Caki2 (cell line): Measurements from ENCODE around the gene FMNL2. TPM values are rescaled to one million over a fixed set of nuclear protein-coding genes. Genes with fewer than 3 reads are reported as not detected.

Experiments
- DNase-seq: peaks from one replicate; pipeline ENCODE4 v3.0.0-alpha.2; 2015; ENCODE audit warnings: low read depth
- in situ Hi-C: cut with HindIII; loops from 2 replicates; pipeline ENCODE4 v1.10.0; 2016; ENCODE audit warnings: low sequenced_read_pairs, low pct_unique_long_range_greater_than_20kb, mixed read lengths
- total RNA-seq: library from RNA; depleted of rRNA; stranded (reverse); fragments of >200 nt; shearing (Covaris generic); gene quantifications from 2 replicates; pipeline ENCODE4 v1.2.3, GENCODE V29; 2014; ENCODE audit warnings: low replicate concordance

FMNL2 gene
- total RNA-seq, 1 experiment from 2014 or later = 15.8 TPM

- in situ Hi-C loops = no loop called here
- DNase-seq = no peak
Observed at GRCh38 chr2:152566728-152567069, 231.7 kb downstream of the FMNL2 start.

DNA sequence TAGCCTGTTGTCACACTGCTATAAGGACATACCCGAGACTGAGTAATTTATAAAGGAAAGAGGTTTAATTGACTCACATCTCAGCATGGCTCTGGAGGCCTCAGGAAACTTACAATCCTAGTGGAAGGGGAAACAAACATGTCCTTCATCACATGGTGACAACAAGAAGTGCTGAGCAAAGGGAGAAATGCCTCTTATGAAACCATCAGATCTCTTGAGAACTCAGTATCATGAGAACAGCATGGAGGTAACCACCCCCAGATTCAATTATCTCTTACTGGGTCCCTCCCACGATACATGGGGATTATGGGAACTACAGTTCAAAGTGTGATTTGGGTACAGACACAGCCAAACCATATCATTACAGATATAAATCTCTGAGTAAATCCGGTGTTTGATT lies 233.6 kb downstream of the FMNL2 start:
- no peak for DNase-seq
- in situ Hi-C loops = no loop called here

DNA sequence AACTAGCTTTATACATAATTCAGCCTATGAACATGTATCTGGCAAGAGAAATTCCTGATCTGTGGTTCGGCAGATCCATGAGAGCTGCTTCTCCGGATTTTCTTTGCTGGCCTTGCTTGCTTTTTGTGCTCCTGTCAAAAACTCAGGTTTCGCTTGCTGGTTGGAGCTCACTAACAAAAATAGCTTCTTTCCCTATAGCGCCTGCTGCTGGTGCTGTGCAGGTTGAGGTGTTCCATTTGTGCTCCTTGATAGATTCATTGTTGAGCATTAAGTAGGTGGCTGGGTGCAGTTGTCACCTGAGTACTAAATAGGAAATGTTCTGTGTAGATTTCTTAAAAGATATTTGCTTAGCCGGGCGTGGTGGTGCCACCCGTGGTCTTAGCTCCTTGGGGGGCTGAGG lies 234.2 kb downstream of the FMNL2 start:
- in situ Hi-C loops = no loop called here
- DNase-seq = no peak

DNA sequence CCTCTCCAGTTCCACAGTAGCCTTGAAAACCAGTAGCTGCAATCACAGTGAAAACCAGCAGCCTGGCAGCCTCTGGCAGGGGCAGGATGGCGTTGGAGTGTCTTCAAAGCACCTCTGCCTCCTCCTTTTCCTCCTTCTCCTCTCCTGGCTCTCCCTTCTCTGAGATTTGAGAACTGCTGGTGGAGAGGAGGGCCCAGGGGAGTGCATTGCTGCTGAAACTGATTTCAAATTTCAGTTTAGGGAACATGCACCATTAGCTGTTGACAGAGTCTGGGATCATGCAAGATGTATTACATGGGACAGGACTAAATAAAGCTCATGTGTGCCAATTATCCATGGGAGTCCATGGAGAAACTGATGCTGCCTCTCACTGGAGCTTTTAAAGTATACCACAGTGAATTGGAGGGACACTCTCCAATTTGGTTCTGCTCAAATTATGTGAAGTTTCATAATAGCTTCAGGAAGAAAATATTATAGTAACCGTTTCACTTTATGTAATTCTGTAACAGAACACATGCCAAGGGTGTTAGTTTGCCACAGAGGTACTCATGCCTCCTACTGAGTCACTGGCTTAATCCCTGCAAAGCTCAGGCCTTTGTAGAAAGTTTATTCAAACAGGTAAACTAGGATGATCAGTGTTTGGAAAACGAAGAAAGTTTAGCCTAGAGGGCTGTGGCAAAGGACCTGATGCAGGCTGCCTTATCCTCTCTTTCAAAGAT lies 236.2 kb downstream of the FMNL2 start:
- in situ Hi-C loops = no loop called here
- DNase-seq = no peak

GRCh38 chr2:152572031-152572430 lies 237.1 kb downstream of the FMNL2 start:
- in situ Hi-C loops = no loop called here
- DNase-seq = no peak

- peak; percentile 73 for DNase-seq
- in situ Hi-C loops = no loop called here
Observed at GRCh38 chr2:152573168-152573567, 238.2 kb downstream of the FMNL2 start.

GRCh38 chr2:152577579-152577978 lies 242.6 kb downstream of the FMNL2 start:
- no peak for DNase-seq
- in situ Hi-C loops = no loop called here

- DNase-seq = no peak
- in situ Hi-C loops = no loop called here
Observed at GRCh38 chr2:152578573-152578972, 243.6 kb downstream of the FMNL2 start.

GRCh38 chr2:152580714-152581113 lies 245.7 kb downstream of the FMNL2 start:
- in situ Hi-C loops = no loop called here
- DNase-seq = no peak

DNA sequence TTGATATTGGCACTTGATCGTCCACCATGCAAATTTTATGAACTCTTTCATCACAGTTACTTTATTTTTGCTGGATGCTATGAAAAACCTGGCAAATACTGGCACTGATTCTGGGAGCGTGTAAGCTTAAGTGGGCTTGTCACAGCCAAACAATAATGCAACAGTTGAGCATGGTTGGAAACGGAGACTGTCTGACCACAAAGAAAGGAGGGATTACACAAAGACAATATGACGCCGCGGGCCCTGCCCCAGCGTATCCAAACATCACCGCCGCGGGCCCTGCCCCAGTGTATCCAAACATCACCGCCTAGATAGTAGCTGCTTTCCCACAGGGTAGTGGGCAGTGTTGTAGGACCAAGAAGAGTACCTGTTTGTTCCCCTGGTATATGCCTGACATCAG lies 246.4 kb downstream of the FMNL2 start:
- no peak for DNase-seq
- in situ Hi-C loops = no loop called here

- no peak for DNase-seq
- in situ Hi-C loops = no loop called here
Observed at GRCh38 chr2:152582081-152582480, 247.1 kb downstream of the FMNL2 start.

DNA sequence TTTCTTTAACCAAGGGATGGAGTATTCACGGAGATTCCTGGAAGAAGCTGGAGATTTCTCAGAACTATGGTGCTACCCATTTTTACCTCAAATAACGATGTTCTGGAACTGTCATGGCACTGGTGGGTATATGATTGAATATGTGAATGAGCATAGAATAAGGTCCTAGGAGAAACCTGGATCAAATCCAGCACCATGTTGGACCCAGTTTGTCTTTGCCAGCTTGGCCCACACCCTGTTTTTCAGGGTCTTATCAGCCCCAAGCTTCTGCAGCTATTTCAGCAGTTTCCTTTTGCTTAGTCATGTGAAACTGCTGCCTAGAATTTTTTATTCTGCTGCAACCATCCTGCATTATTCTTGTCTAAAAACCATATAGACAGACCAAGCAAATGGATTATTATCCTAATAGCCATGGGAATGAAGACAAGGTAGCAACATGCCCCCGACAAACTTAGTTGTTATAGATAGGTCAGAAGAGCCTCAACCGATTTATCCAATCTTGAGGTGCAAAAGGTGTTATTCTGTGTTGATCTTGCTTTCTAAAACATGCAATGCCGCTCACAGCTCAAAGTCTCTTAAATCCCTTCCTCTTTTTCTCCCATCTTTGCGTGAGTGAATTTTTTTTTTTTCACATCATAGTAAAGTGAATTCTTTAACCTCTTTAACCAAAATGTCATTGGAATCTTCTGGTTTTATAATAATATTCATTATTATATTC lies 248.7 kb downstream of the FMNL2 start:
- no peak for DNase-seq
- in situ Hi-C loops = no loop called here

DNA sequence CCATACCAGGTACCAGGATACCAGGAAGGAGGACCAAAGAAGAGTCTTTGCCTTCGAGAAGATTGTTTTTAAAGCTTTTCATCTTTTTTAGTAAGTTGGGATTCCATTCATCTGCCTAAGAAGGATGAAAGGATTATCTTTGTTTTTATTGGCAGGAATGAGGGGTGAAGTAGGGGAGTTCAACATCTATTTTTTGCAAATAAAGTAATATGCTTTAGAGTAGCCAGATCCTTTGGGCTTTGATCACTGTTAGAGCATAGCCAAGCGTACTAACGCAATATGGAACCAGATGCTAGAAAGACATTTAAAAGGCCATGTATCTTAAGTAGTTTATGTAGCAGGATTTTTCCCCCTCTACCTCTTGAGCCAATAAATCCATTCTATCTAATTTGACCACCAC lies 249.3 kb downstream of the FMNL2 start:
- in situ Hi-C loops = no loop called here
- no peak for DNase-seq

DNA sequence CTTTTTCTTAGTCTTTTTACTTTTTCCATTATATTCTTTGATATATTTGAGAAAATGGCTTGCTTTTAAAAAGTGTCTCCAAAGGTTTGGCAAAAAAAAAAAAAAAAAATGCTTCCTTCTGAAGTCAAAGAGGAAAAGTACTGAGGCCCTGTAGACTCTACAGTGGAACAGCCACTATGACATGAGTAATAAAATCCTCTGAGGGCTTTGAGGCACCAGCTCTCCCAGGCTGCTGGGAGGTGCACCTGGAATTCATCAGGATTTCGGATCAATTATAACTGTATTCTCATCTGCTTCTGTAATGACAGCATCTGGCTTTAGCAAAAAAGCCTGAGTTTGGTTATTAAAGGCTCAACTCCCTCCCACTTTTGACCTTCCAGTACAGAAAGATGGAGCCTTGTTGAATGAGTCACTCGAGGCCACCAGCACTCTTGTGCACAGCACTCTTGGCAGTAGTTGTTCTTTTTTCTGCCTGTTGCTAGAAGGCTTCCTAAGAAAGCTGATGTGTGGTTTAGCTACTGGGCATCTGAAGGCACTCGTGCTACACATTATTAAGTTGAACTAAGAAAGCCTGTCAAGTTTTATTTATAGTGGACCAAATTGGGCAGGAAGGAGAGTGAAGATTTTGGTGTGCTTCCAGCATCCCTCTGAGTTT lies 251.0 kb downstream of the FMNL2 start:
- peak; percentile 33 for DNase-seq
- in situ Hi-C loops = no loop called here

GRCh38 chr2:152587187-152587947 lies 252.4 kb downstream of the FMNL2 start:
- DNase-seq = no peak
- in situ Hi-C loops = no loop called here

DNA sequence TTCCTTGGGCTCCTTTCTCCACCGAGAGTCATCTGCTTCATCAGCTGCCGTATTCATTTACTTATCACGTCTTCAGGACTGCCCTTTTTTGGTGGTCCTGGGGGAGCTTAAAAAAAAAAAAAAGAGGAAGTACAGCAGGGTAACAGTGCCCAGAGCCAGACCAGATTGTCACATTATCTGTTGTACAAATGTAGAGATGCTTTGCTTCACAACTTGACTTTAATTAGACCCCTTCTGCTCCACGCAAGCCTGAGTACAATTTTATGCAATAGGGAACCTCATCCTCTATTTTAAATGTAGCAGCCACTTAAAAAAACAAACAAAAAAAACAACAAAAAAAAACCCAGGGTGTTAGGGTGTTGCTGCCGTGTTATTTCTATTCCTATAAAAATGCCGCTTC lies 254.0 kb downstream of the FMNL2 start:
- DNase-seq = no peak
- in situ Hi-C loops = no loop called here

GRCh38 chr2:152594022-152594766 lies 259.2 kb downstream of the FMNL2 start:
- in situ Hi-C loops = no loop called here
- DNase-seq = no peak

DNA sequence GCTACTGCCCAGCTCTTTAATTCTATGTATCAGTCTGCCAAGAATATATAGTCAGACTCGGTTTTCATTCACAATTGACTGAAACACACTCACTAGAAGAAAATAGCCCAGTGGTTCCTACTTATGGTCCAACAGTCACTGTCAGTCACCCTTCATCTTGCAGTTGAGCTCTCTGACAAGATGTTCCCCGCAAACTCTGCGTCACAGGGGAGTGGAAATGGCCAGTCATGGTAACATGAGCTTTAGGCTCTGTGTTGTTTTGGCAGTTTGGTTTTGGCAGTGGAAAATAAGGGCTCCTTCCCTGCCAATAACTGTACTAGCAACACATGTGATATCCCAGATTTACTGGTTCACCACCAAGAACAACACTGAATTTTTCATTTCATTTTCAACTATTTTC lies 259.8 kb downstream of the FMNL2 start:
- in situ Hi-C loops = no loop called here
- no peak for DNase-seq
